HL-60 (cell line): ENCODE measurements around the gene ZMYND8.

Experiments used
- GABPA ChIP-seq: IDR thresholded peaks from 2 replicates; pipeline ENCODE4 v1.6.1; 2012; ENCODE audit warnings: low read depth
- TF ChIP-seq, protein P1 (sequence below): IDR thresholded peaks from one replicate; pipeline ENCODE4 v1.5.1; 2011; ENCODE audit warnings: low read length, control low read depth, inconsistent platforms; ENCODE audit not compliant: insufficient read depth

GRCh38 chr20:47365023-47365764, 8.7 kb upstream of the ZMYND8 start:
- no peak for TF ChIP-seq GABPA
- TF ChIP-seq, protein P1, sequence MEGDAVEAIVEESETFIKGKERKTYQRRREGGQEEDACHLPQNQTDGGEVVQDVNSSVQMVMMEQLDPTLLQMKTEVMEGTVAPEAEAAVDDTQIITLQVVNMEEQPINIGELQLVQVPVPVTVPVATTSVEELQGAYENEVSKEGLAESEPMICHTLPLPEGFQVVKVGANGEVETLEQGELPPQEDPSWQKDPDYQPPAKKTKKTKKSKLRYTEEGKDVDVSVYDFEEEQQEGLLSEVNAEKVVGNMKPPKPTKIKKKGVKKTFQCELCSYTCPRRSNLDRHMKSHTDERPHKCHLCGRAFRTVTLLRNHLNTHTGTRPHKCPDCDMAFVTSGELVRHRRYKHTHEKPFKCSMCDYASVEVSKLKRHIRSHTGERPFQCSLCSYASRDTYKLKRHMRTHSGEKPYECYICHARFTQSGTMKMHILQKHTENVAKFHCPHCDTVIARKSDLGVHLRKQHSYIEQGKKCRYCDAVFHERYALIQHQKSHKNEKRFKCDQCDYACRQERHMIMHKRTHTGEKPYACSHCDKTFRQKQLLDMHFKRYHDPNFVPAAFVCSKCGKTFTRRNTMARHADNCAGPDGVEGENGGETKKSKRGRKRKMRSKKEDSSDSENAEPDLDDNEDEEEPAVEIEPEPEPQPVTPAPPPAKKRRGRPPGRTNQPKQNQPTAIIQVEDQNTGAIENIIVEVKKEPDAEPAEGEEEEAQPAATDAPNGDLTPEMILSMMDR, result no peak
